Glomerular endothelial cell (primary cell): ENCODE data around the gene CLPTM1. TPM values are rescaled to one million over a fixed set of nuclear protein-coding genes. Genes with fewer than 3 reads are reported as not detected.

Experiments
- DNase-seq: peaks from one replicate; pipeline ENCODE4 v3.0.0-alpha.2; 2011; ENCODE audit warnings: low read depth, low spot score; ENCODE audit errors: extremely low read depth
- total RNA-seq: library from RNA; depleted of rRNA; stranded (reverse); fragments of >200 nt; gene quantifications from 2 replicates; pipeline ENCODE4 v1.2.3, GENCODE V29; 2015

CLPTM1 gene
- total RNA-seq, 1 donor from 2014 or later = 119 TPM

DNA sequence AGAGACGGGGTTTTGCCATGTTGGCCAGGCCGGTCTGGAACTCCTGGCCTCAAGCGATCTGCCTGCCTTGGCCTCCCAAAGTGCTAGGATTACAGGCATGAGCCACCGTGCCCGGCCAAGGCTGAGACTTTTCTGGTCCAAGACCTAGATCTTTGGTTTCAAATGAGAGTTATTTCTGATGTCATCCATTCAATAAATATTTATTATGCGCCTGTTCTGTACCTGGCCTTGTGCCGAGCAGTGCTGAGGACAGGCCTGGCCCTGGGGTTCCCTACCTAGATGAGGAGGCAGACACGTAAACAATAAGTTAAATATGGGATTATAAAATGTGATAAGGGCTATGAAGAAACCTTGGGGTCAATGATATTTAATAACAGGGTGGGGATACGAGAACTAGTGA is 50.6 kb downstream of the CLPTM1 start:
- no peak for DNase-seq

GRCh38 chr19:45008552-45008951 is 53.4 kb downstream of the CLPTM1 start:
- no peak for DNase-seq

- DNase-seq = no peak
These were observed 54.6 kb downstream of the CLPTM1 start for GRCh38 chr19:45009625-45010255.

- no peak for DNase-seq
These were observed 55.1 kb downstream of the CLPTM1 start for GRCh38 chr19:45010306-45010705.

GRCh38 chr19:45011959-45012358 is 56.8 kb downstream of the CLPTM1 start:
- DNase-seq = no peak

DNA sequence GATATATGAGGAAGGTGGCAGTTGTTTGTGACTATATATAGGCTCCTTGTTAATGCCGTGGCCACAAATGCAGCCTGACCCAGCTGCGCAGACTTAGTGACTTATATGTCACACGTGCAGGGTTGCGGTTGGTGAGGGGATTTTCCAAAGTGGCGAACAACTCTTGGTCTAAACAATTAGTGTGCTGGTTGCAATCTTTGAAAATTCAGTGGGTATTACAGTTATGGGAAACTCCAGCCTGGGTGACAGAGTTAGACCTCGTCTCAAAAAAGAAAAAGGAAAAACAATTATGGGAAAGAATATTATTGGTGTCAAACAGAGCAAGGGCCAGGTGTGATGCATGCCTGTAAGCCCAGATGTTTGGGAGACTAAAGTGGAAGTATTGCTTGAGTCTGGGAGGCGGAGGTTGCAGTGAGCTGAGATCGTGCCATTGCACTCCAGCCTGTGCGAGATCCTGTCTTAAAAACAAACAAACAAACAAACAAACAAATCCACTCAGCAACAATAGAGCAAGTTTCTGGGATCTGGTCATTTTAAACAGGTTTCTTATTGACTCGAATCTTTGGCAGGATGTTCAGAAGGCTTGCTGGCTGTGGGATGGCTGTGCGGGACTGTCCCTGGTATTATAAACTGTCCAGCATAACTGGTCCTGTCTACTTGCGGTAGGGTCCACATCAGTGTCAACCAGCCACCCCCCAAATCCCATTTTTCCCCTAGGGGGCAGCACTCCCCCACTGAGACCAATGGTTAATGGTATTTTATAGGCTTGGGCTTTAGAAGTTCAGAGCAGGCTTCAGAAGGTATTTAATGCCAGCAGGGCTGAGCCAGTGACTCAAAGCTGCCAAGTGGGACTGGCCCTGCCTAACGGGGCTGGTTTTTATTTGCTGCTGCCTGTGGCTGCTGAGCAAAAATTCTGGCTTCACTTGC is 61.5 kb downstream of the CLPTM1 start:
- DNase-seq = no peak

DNA sequence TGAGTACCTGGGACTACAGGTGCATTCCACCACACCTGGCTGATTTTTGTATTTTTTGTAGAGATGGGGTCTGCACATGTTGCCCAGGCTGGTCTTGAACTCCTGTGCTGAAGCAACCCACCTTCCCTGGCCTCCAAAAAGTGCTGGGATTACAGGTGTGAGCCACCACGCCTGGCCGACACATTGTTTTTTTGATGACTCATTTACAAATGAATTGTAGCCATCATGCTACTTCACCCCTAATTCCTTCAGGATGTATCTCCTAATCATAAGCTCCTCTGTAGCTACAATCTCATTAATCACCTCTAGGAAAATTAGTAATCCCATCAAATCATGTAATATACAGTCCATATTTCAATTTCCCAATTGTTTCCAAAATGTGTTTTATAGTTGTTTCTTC is 64.0 kb downstream of the CLPTM1 start:
- DNase-seq = no peak

- no peak for DNase-seq
These were observed 64.9 kb downstream of the CLPTM1 start for GRCh38 chr19:45020071-45020470.

GRCh38 chr19:45021971-45022370 is 66.8 kb downstream of the CLPTM1 start:
- DNase-seq = no peak

- no peak for DNase-seq
These were observed 67.9 kb downstream of the CLPTM1 start for GRCh38 chr19:45023048-45023447.

- no peak for DNase-seq
These were observed 70.1 kb downstream of the CLPTM1 start for GRCh38 chr19:45025264-45025663.

DNA sequence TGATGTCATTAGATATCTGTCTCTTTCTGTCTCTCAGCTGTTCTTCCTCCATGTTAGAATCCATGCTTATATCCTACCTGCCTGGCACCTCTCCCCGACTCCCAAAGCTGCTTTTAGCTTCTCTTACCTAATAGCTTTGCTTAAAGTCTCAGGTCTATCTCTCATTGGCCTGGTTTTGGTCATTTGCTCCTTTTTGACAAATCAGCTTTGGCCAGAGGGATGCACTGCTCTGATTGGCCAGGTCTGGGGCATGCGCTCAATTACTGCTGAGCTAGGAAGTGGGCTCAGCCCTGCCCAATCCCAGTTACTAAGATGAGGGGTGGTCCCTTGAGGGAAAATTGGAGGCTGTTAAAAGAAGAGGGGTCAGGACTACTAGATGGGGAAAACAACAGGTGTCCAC is 72.2 kb downstream of the CLPTM1 start:
- no peak for DNase-seq

DNA sequence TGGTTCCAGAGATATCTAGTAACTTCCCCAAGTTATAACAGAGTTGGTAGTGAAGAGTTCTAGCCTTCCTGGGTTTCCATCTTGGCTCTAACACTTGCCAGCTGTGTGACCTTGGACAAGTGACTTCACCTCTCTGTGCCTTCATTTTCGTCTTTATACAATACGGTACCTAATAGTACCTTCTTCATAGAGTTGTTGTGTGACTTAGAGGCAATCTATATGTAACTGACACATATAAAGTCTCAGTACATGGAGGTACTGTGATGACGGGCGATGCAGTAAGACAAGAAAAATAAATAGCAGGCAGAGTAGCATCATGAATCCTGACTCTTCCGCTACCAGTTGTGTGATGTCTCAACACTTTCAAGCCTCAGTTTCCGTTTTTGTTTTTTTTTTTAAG is 75.6 kb downstream of the CLPTM1 start:
- no peak for DNase-seq

DNA sequence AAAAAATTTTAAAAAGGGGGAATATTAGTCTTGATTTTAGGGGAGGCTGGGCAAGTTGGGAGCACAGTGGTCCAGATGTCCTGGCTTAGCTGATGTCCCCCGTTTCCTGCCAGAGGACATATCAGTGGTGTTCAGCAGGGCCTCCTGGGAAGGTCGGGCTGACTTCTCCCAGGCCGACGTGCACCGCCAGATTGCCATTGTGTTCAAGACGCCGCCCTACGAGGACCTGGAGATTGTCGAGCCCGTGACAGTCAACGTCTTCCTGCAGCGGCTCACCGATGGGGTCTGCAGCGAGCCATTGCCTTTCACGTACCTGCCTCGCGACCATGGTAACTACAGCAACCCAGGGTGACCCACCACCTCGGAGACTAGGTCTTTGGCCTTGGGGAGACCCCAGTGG is 77.2 kb downstream of the CLPTM1 start:
- no peak for DNase-seq

- DNase-seq = no peak
These were observed 80.6 kb downstream of the CLPTM1 start for GRCh38 chr19:45035755-45036154.

DNA sequence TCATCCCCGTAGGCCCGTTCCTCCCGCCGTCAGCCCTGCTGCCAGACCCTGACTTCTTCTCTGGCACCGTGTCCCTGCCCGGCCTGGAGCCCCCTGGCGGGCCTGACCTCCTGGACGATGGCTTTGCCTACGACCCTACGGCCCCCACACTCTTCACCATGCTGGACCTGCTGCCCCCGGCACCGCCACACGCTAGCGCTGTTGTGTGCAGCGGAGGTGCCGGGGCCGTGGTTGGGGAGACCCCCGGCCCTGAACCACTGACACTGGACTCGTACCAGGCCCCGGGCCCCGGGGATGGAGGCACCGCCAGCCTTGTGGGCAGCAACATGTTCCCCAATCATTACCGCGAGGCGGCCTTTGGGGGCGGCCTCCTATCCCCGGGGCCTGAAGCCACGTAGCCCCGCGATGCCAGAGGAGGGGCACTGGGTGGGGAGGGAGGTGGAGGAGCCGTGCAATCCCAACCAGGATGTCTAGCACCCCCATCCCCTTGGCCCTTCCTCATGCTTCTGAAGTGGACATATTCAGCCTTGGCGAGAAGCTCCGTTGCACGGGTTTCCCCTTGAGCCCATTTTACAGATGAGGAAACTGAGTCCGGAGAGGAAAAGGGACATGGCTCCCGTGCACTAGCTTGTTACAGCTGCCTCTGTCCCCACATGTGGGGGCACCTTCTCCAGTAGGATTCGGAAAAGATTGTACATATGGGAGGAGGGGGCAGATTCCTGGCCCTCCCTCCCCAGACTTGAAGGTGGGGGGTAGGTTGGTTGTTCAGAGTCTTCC is 82.4 kb downstream of the CLPTM1 start:
- DNase-seq = no peak

DNA sequence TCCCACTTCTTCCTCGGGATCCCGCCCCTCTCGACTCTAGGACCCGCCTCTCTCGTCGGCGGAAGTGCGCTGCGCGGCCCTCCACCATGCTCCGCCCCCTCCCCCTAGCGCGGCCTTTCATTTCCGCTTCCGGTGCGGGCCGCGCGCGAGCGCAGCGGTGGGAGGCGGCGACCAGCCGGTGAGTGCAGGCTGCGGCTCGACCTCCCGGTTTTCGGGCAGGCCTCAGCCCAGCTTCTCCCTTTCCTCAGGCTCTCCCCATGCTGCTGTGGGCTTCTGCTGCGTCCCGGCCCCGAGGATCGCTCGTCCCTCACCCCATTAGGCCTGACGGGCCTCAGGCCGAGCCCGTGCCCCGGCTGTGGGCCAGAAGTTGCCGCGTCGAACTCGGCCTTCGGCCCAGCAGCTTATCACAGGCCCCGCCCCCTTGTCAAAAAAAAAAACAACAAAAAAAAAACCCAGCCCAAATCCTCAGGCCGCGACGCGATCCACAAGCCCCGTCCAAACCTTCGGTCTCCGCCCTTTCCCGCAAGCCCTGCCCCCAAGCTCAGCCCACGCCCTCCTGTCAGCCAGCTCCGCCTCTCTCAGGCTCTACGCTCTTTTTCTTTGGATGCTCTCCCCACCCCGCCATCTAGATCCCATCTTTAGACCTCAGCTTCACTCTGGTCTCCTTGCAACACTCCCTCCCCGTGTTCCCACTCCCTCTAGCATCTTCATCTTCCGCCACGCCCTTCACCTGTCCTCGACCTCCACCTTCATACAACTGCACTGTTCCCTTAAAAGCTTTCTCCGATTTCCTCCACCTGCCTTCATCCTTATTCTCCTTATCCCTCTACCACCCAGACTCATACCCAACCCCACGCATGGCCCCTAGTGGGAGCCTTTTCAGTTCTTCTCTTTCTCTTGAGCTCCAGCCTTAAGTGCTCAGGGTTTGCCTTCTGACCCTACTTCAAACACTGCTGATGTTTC is 84.0 kb downstream of the CLPTM1 start, which contains the start of gene CLASRP:
CLASRP (plus strand) TSS at position 115 of the 963 bp plus-strand sequence. CDS start 1,168 bp downstream, outside the sequence.
- DNase-seq = peak; percentile 29

DNA sequence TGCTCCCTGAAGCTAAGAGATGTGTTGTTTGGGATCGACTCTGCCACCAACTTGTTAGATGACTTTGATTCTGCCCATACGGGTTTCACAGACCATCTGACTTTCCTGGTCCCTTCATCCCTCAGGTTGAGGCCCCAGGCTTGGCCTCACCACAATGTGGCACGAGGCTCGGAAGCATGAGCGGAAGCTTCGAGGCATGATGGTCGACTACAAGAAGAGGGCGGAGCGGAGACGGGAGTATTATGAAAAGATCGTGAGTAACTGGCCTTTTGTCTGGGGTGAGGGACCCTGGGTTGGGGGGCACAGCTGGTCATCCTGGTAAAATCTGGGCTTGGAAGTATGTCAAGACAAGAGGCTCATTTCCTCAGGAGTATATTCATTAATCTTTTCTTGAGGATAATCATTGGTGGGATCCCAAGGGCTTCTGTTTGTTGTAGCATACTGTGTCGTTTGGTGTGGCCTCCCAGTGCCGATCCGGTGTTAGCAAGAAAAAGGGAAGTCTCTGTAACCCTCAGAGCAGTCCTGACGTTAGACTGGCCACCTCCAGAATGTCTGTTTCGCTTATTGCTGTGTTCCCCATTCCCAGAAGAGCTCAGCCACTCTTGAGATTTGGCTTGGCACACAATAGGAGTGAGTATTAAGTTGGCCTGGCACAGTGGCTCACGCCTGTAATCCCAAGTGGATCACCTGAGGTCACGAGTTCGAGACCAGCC is 85.0 kb downstream of the CLPTM1 start:
- no peak for DNase-seq

GRCh38 chr19:45041125-45041524 is 85.9 kb downstream of the CLPTM1 start:
- DNase-seq = no peak
